Astrocyte of the cerebellum (primary cell): ENCODE data around the gene SPRYD3.

ENCODE experiments used
- DNase-seq: peaks from one replicate; pipeline ENCODE4 v3.0.0-alpha.2; 2011; ENCODE audit warnings: low read depth
- H3K4me3 ChIP-seq: 2 replicates; pipeline ENCODE4 v1.5.1; 2011; ENCODE audit warnings: mild to moderate bottlenecking, low read depth, low read length, moderate library complexity
- in situ Hi-C: cut with HindIII; loops from 2 replicates; pipeline ENCODE4 v1.10.0; 2017; ENCODE audit warnings: low sequenced_read_pairs
- TF ChIP-seq, protein P1 (sequence below): IDR thresholded peaks from 2 replicates; pipeline ENCODE4 v1.5.1; 2012; ENCODE audit warnings: low read length, low read depth, moderate library complexity, mild to moderate bottlenecking; ENCODE audit errors: missing control alignments

Gene SPRYD3

GRCh38 chr12:53046655-53047220 lies 32.5 kb downstream of the SPRYD3 start:
- in situ Hi-C loops = no loop called here
- TF ChIP-seq, protein P1, sequence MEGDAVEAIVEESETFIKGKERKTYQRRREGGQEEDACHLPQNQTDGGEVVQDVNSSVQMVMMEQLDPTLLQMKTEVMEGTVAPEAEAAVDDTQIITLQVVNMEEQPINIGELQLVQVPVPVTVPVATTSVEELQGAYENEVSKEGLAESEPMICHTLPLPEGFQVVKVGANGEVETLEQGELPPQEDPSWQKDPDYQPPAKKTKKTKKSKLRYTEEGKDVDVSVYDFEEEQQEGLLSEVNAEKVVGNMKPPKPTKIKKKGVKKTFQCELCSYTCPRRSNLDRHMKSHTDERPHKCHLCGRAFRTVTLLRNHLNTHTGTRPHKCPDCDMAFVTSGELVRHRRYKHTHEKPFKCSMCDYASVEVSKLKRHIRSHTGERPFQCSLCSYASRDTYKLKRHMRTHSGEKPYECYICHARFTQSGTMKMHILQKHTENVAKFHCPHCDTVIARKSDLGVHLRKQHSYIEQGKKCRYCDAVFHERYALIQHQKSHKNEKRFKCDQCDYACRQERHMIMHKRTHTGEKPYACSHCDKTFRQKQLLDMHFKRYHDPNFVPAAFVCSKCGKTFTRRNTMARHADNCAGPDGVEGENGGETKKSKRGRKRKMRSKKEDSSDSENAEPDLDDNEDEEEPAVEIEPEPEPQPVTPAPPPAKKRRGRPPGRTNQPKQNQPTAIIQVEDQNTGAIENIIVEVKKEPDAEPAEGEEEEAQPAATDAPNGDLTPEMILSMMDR = no peak
- peak; percentile 35 for DNase-seq
- peak overlapping the region; percentile 62 for H3K4me3 ChIP-seq

DNA sequence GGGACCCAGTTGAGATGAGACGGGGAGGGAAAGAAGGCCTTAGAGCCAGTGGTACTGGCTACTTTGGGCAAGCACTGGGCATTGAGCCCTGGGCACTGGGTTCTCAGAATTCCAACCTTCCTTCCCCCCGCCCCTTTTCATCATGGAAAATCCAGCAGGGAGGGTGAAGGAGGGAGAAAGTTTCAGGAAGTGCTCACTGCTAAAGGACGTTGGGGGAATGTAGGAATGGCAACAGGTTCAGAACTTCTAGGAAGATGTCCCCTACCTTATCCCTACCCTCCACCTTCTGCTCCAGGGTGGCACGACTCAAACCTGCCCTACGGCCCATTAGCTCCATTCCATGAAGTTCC lies 33.5 kb downstream of the SPRYD3 start:
- DNase-seq = no peak

DNA sequence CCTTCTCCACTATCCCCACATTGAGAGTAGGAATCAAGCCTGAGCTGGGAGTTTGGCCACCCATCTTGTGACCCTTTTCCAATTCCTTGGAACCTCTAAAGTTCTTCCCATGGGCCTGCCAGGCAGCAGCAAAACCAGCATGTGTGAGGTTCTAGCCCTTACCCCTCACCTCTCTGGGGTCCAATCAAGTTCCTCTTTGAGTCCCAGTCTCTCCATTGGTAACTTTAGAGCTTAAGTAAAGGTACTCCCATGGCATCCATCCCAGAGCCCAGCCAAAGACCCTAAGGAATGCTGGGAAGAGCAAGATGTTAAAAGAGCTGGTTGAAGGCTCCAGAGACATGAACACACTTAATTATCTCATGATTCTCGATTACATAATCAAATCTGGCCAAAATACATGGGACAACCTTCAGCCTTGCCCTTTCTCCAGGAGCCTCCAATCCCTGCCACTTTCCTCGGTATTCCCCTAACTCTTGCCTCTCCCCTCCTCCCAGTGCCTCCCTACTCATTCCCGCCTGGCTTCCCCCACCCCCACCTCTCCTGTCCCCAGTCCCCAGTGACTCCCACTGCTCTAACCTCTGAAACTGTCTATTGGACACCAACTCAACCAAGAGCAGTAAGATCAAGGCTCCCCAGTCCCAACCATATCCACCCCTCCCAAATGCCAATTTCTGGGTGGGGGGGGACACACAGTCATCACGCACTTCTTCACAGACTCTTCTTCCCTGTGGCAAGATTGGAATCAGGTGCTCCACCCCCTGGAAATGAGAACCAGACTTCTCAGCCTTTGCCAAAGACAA lies 34.1 kb downstream of the SPRYD3 start:
- TF ChIP-seq, protein P1 = no peak
- H3K4me3 ChIP-seq = no peak overlapping the region
- in situ Hi-C loops = no loop called here
- no peak for DNase-seq

More for the DNA sequence above, 33.5 kb downstream of the SPRYD3 start:
- in situ Hi-C loops = no loop called here
- peak overlapping the region; percentile 62 for H3K4me3 ChIP-seq
- TF ChIP-seq, protein P1 = no peak

GRCh38 chr12:53044052-53044581 lies 35.1 kb downstream of the SPRYD3 start:
- DNase-seq = no peak
- in situ Hi-C loops = no loop called here
- H3K4me3 ChIP-seq = no peak overlapping the region
- TF ChIP-seq, protein P1 = no peak

GRCh38 chr12:53042607-53043454 lies 36.4 kb downstream of the SPRYD3 start:
- in situ Hi-C loops = no loop called here
- TF ChIP-seq, protein P1 = no peak
- H3K4me3 ChIP-seq = no peak overlapping the region
- DNase-seq = no peak

DNA sequence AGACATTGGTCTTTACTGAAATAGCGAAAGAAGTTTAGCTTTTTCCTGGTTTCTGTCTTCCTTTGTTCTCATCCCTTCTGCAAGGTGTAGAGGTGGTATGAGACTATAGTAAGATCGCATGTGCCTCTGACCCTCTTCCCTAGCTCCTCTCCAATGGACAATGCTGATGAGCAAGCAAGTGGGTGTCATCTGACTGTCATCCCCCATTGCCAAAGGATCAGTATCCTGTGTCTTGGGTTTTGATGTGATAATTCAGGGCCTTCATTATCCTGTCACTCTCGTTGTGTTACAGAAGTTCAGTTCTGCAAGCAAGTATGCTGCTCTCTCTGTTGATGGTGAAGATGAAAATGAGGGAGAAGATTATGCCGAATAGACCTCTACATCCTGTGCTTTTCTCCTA lies 39.3 kb downstream of the SPRYD3 start:
- TF ChIP-seq, protein P1 = no peak
- in situ Hi-C loops = no loop called here
- H3K4me3 ChIP-seq = no peak overlapping the region
- no peak for DNase-seq
